HepG2 (cell line): Measurements from ENCODE around the gene MX2. TPM values are rescaled to one million over a fixed set of nuclear protein-coding genes. Genes with fewer than 3 reads are reported as not detected.
A peak's percentile ranks its signal among the peaks of the same experiment; 100 is the strongest.

ENCODE experiments used
- ARID4A ChIP-seq: sonication (generic); formaldehyde crosslinking; IDR thresholded peaks from 2 replicates; pipeline ENCODE4 v1.5.0; 2020; ENCODE audit warnings: mild to moderate bottlenecking, missing genetic modification reagents, borderline replicate concordance
- CSRNP1 ChIP-seq: sonication (generic); formaldehyde crosslinking; IDR thresholded peaks from 2 replicates; pipeline ENCODE4 v1.8.1; 2023; ENCODE audit warnings: mild to moderate bottlenecking, missing genetic modification reagents
- GATAD1 ChIP-seq: IDR thresholded peaks from 2 replicates; pipeline ENCODE4 v1.6.1; 2016; ENCODE audit warnings: missing genetic modification reagents, missing compliant biosample characterization
- MAF1 ChIP-seq: sonication (generic); formaldehyde crosslinking; IDR thresholded peaks from 2 replicates; pipeline ENCODE4 v1.5.0; 2020; ENCODE audit warnings: missing genetic modification reagents, borderline replicate concordance
- MXI1 ChIP-seq: IDR thresholded peaks from 3 replicates; pipeline ENCODE4 v1.6.1; 2012; ENCODE audit warnings: low read depth, low read length, inconsistent platforms, borderline replicate concordance
- PHF8 ChIP-seq: sonication (generic); formaldehyde crosslinking; IDR thresholded peaks from 2 replicates; pipeline ENCODE4 v1.5.0; 2020; ENCODE audit warnings: missing genetic modification reagents
- SAP130 ChIP-seq: IDR thresholded peaks from 2 replicates; pipeline ENCODE4 v1.6.1; 2016; ENCODE audit warnings: low read depth
- YY1 ChIP-seq: IDR thresholded peaks from 2 replicates; pipeline ENCODE4 v1.6.1; 2011; ENCODE audit warnings: low read length, low read depth, moderate library complexity, mild to moderate bottlenecking; ENCODE audit not compliant: insufficient read depth, insufficient replicate concordance
- ZNF674 ChIP-seq: sonication (generic); formaldehyde crosslinking; IDR thresholded peaks from 2 replicates; pipeline ENCODE4 v1.5.0; 2020; ENCODE audit warnings: low read depth, mild to moderate bottlenecking, missing genetic modification reagents
- ZNF687 ChIP-seq: sonication (generic); formaldehyde crosslinking; IDR thresholded peaks from 2 replicates; pipeline ENCODE4 v1.5.1; 2020; ENCODE audit warnings: mild to moderate bottlenecking, missing genetic modification reagents, moderate library complexity
- ZNF740 ChIP-seq: sonication (generic); formaldehyde crosslinking; IDR thresholded peaks from 2 replicates; pipeline ENCODE4 v1.4.0; 2020; ENCODE audit warnings: missing genetic modification reagents
- ZSCAN31 ChIP-seq: sonication (generic); formaldehyde crosslinking; IDR thresholded peaks from 2 replicates; pipeline ENCODE4 v1.5.0; 2020; ENCODE audit warnings: low read depth, mild to moderate bottlenecking, missing genetic modification reagents
- polyA plus RNA-seq, 8 experiments: library from polyadenylated mRNA; depleted of rRNA in 3 of 8; stranded (reverse) in 7 of 8; unstranded in 1 of 8; fragments of >200 nt; fragmentation: Illumina TruSeq in 4 of 8; extraction: Trizol in 4 of 8; gene quantifications; 2 replicates each; pipeline versions ENCODE4 v1.2.1 to v1.2.3, GENCODE V29; 2011 to 2016; ENCODE audit warnings: low read depth in 4 of 8, missing spikeins in 1 of 8, mixed read lengths in 1 of 8; ENCODE audit not compliant: insufficient read depth in 1 of 8
- total RNA-seq, 5 experiments: library from RNA; depleted of rRNA; stranded (reverse); fragments of >200 nt; fragmentation: Illumina TruSeq; extraction: Trizol; gene quantifications; 2 replicates each; pipeline ENCODE4 v1.2.3, GENCODE V29; 2016; ENCODE audit warnings: low read depth in 1 of 5

The MX2 gene
- total and polyA plus RNA-seq, 2 of the 13 experiments (the other 11 are each of a cell fraction or from before 2014, with no cell fraction given) = 24.0 to 35.7 TPM

- TF ChIP-seq YY1 (peak; percentile 36), ZNF740 (0 out of 2 replicates have a peak, but pooled peaks have one; percentile 4), CSRNP1 (no peak), ZSCAN31 (no peak), GATAD1 (CRISPR knock-in tag) (peak; percentile 1; the same call in 1 of the 2 replicates), ARID4A (CRISPR knock-in tag) (peak; percentile 13; the same call in 1 of the 2 replicates), MXI1 (0 out of 3 replicates have a peak, but pooled peaks have one; percentile 5), ZNF687 (CRISPR knock-in tag) (peak; percentile 66), ZNF674 (no peak), SAP130 (peak; percentile 44), MAF1 (peak; percentile 33; the same call in 1 of the 2 replicates), PHF8 (CRISPR knock-in tag) (0 out of 2 replicates have a peak, but pooled peaks have one; percentile 4)
Observed at GRCh38 chr21:41369920-41370839, 8.4 kb downstream of the MX2 start (continued).
